DMS153 treated with DMSO at 0.1 percent for 48 hours (cell line): ENCODE data around the gene SUN1.
"Not testable (repeated sequence)": the region's sequence is repeated elsewhere in the genome, so short reads cannot be mapped to it uniquely, and the experiment has no call there.

Experiments used
- DNase-seq: peaks from one replicate; lab custom pipeline; 2025; ENCODE audit not compliant: unreplicated experiment; lab: John Stamatoyannopoulos, UW

The SUN1 gene

GRCh38 chr7:832167-832967 is at the start of gene SUN1:
TSS of gene SUN1 (plus strand) at chr7:832476. CDS start at chr7:832525, 49 bp downstream.
- DNase-seq, result peak; percentile 84

- DNase-seq, result no peak
These were observed 49.4 kb upstream of the SUN1 start for GRCh38 chr7:782718-783449.

- no peak for DNase-seq
These were observed 48.5 kb upstream of the SUN1 start for GRCh38 chr7:783556-784490.

GRCh38 chr7:784971-785370 is 47.3 kb upstream of the SUN1 start:
- no peak for DNase-seq

- DNase-seq, result no peak
These were observed 46.9 kb upstream of the SUN1 start for GRCh38 chr7:785416-785815.

GRCh38 chr7:786472-787255 is 45.6 kb upstream of the SUN1 start:
- peak; percentile 16 for DNase-seq

GRCh38 chr7:787332-788240 is 44.7 kb upstream of the SUN1 start:
- no peak for DNase-seq

- no peak for DNase-seq
These were observed 40.8 kb upstream of the SUN1 start for GRCh38 chr7:791519-791918.

- no peak for DNase-seq
These were observed 38.1 kb upstream of the SUN1 start for GRCh38 chr7:794207-794606.

- no peak for DNase-seq
These were observed 37.5 kb upstream of the SUN1 start for GRCh38 chr7:794671-795329.

- DNase-seq, result not testable (repeated sequence)
These were observed 35.7 kb upstream of the SUN1 start for GRCh38 chr7:796434-797169.

GRCh38 chr7:798921-799470 is 33.3 kb upstream of the SUN1 start:
- no peak for DNase-seq

GRCh38 chr7:800692-801091 is 31.6 kb upstream of the SUN1 start:
- no peak for DNase-seq

- DNase-seq, result not testable (repeated sequence)
These were observed 30.9 kb upstream of the SUN1 start for GRCh38 chr7:801351-801750.

- no peak for DNase-seq
These were observed 30.3 kb upstream of the SUN1 start for GRCh38 chr7:801940-802381.

- DNase-seq, result no peak
These were observed 29.6 kb upstream of the SUN1 start for GRCh38 chr7:802500-803242.

GRCh38 chr7:803243-803635 is 29.0 kb upstream of the SUN1 start:
- DNase-seq, result no peak
